Mesothelial cell of epicardium (in vitro differentiated cells): ENCODE data around the gene CDH12. TPM values are rescaled to one million over a fixed set of nuclear protein-coding genes. Genes with fewer than 3 reads are reported as not detected.

Experiments used
- DNase-seq, 2 experiments: peaks; one replicate each; pipeline ENCODE4 v3.0.0; 2021; ENCODE audit warnings: low spot score in 2 of 2; ENCODE audit not compliant: unreplicated experiment in 2 of 2
- H3K27ac Mint-ChIP-seq: 2 replicates; pipeline ENCODE4 v1.8.0; 2021; ENCODE audit warnings: mixed read lengths
- H3K27me3 Mint-ChIP-seq: 2 replicates; pipeline ENCODE4 v1.8.0; 2021; ENCODE audit warnings: low read depth, mixed read lengths
- H3K36me3 Mint-ChIP-seq: 2 replicates; pipeline ENCODE4 v1.8.0; 2021; ENCODE audit warnings: mixed read lengths
- H3K4me1 Mint-ChIP-seq: 2 replicates; pipeline ENCODE4 v1.8.0; 2021; ENCODE audit warnings: mixed read lengths
- H3K4me3 Mint-ChIP-seq: 2 replicates; pipeline ENCODE4 v1.8.0; 2021; ENCODE audit warnings: mild to moderate bottlenecking, moderate library complexity, mixed read lengths
- H3K9me3 Mint-ChIP-seq: 2 replicates; pipeline ENCODE4 v1.8.0; 2021; ENCODE audit warnings: mixed read lengths
- CTCF ChIP-seq: fragments of 200-600 bp; sonication (generic); IDR thresholded peaks from one replicate; pipeline ENCODE4 v1.5.0; 2021; ENCODE audit warnings: antibody characterized with exemption; ENCODE audit not compliant: unreplicated experiment
- total RNA-seq: library from RNA; stranded (reverse); gene quantifications from 3 replicates; pipeline ENCODE4 v1.2.1, GENCODE V29; 2021

Gene CDH12
- total RNA-seq, 1 donor from 2014 or later: 1.6 TPM

- H3K4me1 Mint-ChIP-seq: peaks cover 20% of the 10 kb centered on the region
- no peak for DNase-seq
- H3K27ac Mint-ChIP-seq: no peak overlapping the region
- H3K4me3 Mint-ChIP-seq: no peak overlapping the region
- no peak for TF ChIP-seq CTCF
- no peaks in the 10 kb centered on the region for H3K36me3 Mint-ChIP-seq
- H3K27me3 Mint-ChIP-seq: peaks cover 22% of the 10 kb centered on the region
- H3K9me3 Mint-ChIP-seq: peaks cover 3% of the 10 kb centered on the region
Measured at GRCh38 chr5:22662391-22662790, 190.8 kb downstream of the CDH12 start.

GRCh38 chr5:22651355-22651754 is 201.8 kb downstream of the CDH12 start:
- Mint-ChIP-seq H3K27ac (no peak overlapping the region), H3K36me3 (no peaks in the 10 kb centered on the region), H3K4me1 (peaks cover 21% of the 10 kb centered on the region), H3K27me3 (peaks cover 67% of the 10 kb centered on the region), H3K4me3 (no peak overlapping the region), H3K9me3 (peaks cover 3% of the 10 kb centered on the region)
- DNase-seq: no peak
- TF ChIP-seq CTCF: no peak

GRCh38 chr5:22650511-22650910 is 202.6 kb downstream of the CDH12 start:
- no peak overlapping the region for H3K27ac Mint-ChIP-seq
- peaks cover 66% of the 10 kb centered on the region for H3K27me3 Mint-ChIP-seq
- no peak for TF ChIP-seq CTCF
- peaks cover 21% of the 10 kb centered on the region for H3K4me1 Mint-ChIP-seq
- peaks cover 3% of the 10 kb centered on the region for H3K9me3 Mint-ChIP-seq
- H3K4me3 Mint-ChIP-seq: no peak overlapping the region
- no peaks in the 10 kb centered on the region for H3K36me3 Mint-ChIP-seq
- no peak for DNase-seq

GRCh38 chr5:22649074-22649473 is 204.1 kb downstream of the CDH12 start:
- Mint-ChIP-seq H3K27me3 (peaks cover 65% of the 10 kb centered on the region), H3K36me3 (no peaks in the 10 kb centered on the region), H3K4me1 (peaks cover 21% of the 10 kb centered on the region), H3K4me3 (no peak overlapping the region), H3K27ac (no peak overlapping the region), H3K9me3 (peaks cover 3% of the 10 kb centered on the region)
- peak in 1 of 2 experiments; percentile 39 for DNase-seq
- TF ChIP-seq CTCF: no peak

- Mint-ChIP-seq H3K27me3 (peaks cover 53% of the 10 kb centered on the region), H3K4me3 (no peak overlapping the region), H3K36me3 (no peaks in the 10 kb centered on the region), H3K27ac (no peak overlapping the region), H3K4me1 (peaks cover 13% of the 10 kb centered on the region), H3K9me3 (peaks cover 3% of the 10 kb centered on the region)
- DNase-seq: no peak
- TF ChIP-seq CTCF: no peak
Measured at GRCh38 chr5:22644859-22645258, 208.3 kb downstream of the CDH12 start.

GRCh38 chr5:22643356-22643755 is 209.8 kb downstream of the CDH12 start:
- Mint-ChIP-seq H3K4me1 (peaks cover 3% of the 10 kb centered on the region), H3K27ac (no peak overlapping the region)

More at GRCh38 chr5:22643356-22643755, 209.8 kb downstream of the CDH12 start:
- Mint-ChIP-seq H3K36me3 (no peaks in the 10 kb centered on the region), H3K27me3 (peaks cover 61% of the 10 kb centered on the region), H3K9me3 (peaks cover 3% of the 10 kb centered on the region), H3K4me3 (no peak overlapping the region)
- DNase-seq: no peak
- TF ChIP-seq CTCF: no peak
